HG03378 (cell line): ENCODE measurements around the gene AGFG1.

Source experiments
- ATAC-seq: cut with Tn5 transposase; IDR thresholded peaks from one replicate; pipeline ENCODE4 v1.9.1; 2021; ENCODE audit warnings: mild to moderate bottlenecking, moderate library complexity; ENCODE audit not compliant: unreplicated experiment

Gene AGFG1

DNA sequence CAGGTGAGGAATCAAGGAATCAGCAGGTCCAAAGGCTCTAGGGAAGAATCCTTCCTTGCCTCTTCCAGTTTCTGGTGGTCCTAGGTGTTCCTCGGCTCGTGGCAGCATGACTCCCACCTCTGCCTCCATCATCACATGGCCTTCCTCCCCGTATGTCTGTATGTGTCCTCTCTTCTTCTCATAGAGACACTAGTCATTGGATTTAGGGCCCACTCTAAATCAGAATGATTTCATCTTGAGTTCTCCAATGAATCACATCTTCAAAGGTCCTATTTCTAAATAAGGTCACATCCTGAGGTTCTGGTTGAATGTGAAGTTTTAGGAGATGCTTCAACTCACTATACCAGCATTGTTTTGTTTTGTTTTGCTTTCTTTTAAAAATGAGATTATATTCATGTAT lies 11.1 kb upstream of the AGFG1 start:
- ATAC-seq, result no peak

DNA sequence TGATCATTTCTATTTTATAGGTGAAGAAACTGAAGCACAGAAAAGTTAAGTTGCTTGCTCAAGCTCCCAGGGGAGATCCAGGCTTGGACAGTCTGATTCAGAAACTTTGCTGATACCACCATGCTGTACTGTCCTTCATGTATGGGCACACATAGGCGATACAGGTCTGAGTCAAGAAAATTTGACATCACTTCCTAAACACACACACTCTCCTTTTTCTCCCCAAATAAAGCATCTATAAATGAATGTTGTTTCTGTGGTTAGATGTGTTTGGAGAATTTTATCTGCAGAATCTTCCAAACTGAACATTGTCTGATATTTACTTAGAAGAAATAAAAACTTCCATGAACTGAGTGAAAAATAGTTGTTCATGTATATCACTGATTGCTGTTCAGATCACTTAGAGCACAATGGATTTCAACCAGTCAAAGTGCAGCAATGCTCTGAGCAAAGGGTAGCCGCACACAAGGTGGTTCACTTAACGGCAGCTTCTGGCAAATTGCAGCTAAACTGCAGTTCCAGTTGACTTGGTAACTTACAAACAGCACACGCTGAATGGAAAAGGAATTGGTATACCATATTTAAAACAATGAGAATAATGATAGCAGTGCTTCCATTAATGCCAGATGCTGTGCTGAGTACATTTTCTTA lies 10.0 kb upstream of the AGFG1 start:
- ATAC-seq, result peak; percentile 21

DNA sequence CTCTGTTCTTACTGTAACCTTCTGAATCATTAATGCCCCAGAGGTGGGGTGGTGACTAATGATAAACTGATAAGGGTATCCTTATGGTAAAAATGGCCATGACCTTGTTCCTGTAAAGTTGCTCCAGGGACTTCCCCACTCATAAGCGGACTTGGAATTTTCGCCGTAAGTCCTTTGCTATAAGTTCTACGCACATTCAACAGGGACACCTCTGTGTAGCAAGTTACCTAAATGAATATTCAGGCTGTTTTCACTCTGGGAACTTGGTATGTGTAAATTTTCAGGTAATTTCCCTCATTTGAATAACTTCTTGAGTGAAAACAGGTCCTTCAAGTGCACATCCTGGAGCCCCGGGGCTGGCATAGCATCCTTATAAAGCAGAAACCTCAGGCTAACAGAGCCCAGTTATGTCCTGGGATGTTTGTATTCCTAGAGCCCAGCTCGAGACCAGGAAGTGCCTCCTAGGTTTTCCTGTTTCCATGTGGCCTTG lies 9.4 kb upstream of the AGFG1 start:
- peak; percentile 65 for ATAC-seq

DNA sequence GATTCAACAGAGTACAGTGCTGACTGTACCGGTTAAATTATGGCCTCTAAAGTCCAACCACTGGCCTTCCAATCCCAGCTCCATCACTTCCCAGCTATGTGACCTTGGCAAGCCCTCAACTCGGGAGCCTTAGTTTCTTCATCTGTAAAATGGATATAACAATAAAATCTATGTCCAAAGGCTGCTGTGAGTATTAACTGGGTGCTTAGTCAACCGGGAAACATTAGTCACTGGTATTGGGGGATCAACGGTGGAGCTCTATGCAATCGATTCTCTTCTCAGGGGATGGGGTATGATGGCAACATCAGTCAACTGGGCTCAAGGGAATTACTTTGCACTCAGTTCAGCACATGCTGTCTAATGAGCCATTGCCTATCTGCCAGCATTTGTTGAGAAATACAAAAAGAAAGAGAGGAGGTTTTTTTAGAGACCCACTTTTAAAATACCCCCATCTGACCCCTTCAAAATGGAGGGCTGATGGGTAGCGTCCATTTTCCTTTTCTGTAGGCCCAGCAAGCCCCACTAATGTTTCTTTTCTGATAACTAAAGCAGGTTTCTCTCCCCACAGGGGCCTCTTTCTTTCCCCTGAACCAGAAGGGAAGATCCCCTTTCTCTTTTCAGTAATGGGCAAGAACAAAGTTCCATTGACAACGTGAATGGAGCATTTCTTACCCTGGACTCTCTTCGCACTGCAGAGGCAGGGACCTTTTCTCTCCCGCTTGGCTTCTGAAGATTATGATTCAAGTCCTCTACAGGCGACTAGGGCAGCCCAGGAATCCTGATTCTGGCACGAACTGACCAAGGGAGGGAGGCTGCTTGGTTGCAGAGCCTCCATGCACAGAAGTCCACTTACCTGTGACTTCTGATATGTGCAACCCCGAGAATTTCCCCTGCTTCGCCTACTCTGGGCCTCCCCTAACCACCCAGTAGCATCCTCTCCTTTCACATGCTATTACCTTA lies 8.7 kb upstream of the AGFG1 start:
- ATAC-seq, result no peak

DNA sequence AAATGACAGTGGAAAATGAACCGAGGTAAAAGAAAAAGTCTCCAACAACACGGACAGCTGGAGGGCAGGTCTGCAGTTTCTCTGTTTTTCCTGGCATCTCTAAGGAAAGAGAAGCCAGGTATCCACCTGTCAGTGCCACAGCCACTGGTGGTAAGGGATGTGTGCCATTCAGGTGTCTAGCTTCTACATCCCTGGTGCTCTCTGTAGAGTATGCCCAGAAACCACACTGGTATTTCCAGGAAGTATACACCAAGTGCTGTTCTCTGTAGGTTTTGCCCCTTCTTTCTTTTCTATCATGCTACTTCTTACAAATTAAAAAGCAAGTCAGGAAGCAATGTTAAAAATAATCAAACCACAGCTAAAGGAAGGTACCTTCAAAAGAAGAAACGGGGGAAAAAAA lies 7.6 kb upstream of the AGFG1 start:
- no peak for ATAC-seq

DNA sequence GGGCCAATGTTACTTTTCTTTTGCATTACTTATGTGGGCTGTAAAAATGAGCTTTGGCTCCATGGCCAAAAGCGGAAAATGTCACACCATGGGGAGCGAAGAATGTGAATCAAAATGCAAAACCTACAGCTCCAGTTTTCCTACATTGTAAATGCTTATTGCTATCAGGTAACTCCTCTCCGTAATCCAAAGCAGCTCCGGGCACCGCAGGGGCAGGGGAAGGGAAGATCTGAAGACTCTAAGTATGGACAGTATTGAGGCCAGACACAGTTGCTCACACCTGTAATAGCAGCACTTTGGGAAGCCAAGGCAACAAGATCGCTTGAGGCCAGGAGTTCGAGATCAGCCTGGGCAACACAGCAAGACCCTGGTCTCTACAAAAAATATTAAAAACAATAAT lies 7.1 kb upstream of the AGFG1 start:
- no peak for ATAC-seq

DNA sequence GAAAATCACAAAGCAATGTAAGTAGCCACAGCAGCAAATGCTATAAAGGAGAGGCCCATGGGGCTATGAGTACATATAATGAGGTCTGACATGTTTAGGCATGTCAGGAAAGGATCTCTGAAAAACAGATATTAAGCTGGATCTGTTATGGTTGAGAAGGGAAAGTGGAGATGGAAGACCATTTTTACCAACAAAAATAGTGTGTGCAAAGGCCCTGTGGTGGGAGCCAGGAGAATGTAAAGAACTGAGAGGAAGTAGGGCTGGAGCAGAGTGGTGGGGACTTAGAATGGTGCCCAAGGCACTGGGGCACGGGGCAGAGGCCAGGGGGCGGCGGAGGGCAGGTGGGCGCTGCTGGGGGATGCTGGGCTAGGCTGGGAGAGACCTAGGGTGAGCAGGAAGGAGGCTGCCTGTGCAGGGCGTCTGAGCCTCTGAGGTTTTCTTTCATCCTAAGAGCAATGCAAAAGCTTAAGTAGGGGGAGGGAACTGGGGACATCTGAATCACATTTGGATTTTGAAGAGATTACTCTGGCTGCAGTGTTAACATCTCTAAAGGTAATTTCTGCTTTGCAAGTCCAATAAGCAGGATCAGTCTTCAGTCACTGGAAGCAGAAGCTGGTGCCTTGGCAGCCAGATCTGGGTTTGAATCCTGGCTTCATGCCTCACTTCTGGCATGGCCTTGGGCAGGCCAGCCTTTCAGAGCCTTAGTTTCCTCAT lies 4.9 kb upstream of the AGFG1 start:
- ATAC-seq, result no peak

DNA sequence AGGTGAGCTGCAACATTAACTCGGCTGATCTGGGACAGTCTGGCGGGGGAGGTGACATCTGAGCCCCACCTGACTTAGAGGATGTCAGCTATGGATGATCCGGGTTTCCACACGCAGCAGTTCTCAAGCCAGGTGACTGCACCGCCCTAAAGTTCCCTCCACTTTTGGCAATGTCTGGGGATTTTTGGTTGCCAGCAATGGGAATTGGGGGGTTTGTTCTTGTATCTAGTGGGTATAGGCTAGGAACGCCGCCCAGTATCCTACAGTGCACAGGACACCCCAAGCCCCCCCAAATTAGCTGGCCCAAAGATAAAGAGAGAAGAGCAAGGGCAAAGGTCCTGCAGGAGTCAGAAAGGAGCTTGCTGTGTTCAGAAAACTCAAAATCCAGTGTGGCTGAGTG lies 544 bp upstream of the AGFG1 start:
- no peak for ATAC-seq

DNA sequence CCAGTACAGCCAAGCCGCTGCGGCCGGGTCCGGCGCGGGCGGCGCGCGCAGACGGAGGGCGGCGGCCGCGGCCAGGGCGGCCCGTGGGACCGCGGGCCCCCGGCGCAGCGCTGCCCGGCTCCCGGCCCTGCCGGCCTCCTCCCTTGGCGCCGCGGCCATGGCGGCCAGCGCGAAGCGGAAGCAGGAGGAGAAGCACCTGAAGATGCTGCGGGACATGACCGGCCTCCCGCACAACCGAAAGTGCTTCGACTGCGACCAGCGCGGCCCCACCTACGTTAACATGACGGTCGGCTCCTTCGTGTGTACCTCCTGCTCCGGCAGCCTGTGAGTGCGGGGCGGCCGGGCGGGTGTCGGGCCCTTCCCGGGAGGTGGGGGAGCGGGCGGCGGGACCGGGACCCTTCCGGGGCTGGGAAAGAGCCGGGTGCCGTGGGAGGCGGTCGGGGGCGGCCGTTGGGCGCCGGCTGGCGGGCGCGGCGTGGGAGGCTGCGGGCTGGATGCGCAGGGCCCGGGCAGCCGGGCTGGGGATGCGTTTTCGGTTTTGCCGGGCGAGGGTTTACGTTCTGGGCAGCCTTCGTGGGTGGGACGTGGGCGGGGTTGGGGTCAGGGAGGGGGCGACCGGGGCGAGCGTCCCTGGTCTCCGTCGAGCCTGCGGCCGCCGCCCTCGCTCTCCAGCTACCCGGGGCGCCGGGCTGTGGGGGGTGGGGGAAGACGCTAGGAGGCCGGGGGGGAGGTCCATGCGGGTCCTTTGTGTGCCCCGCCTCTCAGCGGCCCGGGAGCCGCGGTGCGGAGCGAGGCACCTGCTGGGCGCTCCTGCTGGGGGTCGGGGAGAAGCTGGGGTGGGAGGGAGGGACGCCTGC lies 537 bp downstream of the AGFG1 start:
- peak; percentile 52 for ATAC-seq

DNA sequence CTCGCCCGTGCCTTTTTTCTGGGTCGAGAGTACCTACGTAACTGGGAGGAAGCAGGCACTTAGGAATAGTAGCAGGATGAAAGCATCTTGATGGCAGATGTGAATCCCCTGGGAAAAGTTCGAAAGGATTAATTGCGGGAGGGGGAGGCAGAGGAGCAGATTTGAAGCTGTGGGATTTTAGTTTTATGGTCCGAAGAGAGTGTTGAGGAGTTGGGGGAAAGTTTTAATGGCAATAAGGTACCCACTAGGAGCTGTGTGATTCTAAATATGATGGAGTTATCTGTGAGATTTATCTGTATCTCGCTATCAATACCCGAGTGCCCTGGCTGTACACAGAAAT lies 1.1 kb downstream of the AGFG1 start:
- no peak for ATAC-seq

DNA sequence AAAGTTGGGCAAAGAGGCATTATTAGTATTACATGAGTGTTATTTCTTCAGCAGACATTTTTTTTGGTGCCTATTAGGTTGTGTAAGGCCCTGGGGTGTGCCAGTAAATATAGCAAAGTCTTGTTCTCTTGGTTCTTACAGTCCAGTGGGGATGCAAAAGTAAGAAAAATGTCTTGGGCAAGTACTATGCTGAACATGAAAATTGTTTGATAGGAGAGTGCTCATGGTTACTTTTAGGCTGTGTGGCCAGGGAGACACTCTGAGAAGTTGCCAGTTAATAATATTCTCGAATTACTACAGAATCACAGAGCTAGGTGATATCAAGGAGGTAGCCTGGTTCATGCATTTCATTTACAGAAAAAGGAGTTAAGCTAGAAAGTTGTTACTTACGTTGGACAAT lies 1.9 kb downstream of the AGFG1 start:
- ATAC-seq, result no peak

DNA sequence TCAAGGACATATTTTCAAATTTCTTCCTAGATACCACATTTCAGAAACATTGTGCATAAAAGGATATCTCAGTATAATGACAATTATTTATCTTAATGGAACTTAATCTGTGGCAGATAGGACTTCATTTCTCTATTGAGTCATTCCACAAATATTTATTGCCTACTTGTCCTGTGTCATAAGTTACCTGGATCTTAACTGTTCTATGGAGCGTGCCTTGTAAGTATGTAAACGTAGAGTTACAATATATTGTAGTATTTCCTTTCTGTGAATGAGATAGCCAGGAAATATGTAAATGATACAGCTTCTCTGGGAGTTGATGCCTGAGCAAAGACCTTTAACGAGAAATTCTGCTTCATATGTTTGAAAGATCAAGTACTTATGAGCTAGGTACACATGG lies 2.5 kb downstream of the AGFG1 start:
- ATAC-seq, result no peak

DNA sequence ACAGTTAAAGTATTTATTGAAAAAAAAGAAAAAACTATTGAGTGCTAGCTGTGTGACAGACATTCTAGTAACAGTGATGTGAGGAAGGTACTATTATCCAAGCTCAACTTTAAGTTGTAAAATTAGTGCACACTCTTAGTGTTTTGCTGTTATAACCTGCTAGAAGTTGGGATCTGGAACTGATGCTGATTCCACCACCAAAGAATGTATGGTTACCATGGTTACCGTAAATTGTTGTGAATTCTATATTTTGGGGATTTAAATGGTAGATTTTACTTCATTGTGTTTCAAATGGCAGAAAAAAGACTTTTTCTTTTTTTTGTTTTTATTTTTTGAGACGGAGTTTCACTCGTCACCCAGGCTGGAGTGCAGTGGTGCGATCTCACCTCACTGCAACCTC lies 5.3 kb downstream of the AGFG1 start:
- no peak for ATAC-seq

DNA sequence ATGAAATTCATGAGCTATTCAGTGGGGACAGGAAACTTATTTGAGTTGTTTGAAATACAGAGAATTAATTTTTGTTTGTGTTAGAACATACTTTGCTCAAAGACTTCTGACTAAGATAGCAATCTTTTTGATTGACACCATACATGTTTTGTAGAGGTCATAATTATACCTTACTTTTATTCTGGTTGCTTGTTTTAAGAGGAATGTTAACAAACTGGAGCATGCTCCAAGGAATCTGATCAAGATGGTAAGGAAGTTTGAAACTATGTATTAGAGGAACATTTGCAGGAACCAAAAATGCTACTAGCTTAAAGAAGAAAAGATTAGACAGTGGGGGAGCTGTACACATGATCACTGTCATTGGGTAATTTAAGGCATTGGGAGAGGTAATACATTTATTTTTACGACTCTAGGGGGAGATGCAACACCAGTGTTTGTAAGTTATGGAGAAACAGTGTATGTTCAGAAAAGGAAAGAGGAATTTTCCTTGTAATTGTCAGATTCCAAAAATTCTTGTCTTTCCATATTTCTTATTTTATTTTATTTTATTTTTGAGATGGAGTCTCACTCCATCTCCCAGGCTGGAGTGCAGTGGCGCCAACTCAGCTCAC lies 8.0 kb downstream of the AGFG1 start:
- peak; percentile 31 for ATAC-seq

DNA sequence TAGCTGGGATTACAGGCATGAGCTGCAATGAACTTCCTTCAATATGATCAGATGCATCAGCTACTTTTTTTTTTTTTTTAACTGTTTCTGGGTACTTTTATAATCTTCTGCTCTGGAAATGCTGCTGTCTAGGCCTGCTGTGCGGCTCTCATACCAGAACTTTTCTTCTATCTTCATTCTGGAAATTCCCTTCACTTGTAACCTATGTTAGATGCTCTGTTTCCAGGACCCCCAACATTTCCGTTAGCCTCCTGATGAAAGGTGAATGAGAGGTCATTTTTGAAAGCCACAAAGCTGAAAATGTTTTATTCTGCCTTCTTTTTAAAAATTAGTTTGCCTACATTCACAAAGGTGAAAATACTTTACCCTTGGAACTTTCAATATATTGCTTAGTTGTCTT lies 8.6 kb downstream of the AGFG1 start:
- peak; percentile 44 for ATAC-seq

DNA sequence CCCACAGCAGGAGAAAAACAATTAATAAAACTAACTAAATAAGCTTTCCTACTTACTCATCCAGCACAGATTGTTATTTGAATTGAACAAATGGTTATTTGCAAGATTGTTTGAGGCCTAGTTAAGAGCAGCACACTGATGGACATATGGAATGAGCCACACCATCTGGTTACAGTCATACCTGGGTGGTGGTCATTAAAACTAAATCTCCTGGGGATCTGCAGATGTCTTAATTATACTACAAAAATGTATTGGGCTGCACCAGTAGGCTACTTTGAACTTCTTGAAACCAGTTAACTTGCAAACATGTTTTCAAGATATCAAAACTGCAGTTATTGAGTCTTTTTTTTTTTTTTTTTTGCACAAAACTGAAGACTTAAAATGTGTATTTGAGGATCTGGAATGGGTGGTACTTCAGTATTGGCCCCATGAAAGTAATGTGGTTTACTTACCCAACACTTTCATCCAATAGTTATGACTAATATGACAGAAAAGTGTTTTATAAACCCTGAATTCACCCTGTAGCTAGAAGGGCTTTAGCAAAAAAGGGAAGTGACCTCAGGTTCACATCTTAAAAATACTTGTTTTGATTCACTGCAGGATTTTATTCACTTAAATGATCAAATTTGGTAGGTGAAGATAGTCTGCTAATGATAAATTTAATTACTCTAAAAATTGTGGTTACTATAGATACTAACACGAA lies 10.8 kb downstream of the AGFG1 start:
- peak; percentile 92 for ATAC-seq

DNA sequence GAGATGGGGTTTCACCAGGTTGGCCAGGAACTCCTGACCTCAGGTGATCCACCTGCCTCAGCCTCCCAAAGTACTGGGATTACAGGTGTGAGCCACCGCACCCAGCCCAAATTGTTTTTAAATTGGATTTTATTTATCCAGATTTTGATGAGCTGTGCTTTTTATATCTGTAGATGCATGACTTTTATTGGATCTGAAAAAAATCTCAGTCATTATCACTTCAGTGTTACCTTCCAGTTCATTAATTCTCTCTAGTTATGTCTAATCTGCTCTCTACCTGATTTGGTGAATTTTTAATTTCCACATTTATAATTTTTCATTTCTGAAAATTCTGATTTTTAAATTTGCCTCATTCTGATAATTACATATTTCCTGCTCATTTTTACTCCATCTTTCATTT lies 13.5 kb downstream of the AGFG1 start:
- ATAC-seq, result no peak

DNA sequence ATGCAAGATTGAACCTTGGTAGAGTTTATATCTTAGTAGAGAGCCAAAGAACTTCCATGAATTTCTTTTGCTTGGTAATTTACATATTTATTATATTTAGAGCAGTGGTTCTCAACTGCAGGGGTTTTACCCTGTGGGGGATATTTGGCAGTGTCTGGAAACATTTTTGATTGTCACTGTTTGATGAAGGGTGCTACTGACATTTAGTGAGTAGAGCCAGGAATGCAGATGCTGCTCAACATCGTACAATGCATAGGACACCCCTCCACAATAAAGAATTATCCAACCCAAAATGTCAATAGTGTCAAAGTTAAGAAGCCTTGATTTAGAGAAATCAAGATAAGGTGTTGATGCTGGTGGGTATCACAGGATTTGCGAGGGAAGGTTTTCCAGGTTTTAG lies 14.7 kb downstream of the AGFG1 start:
- no peak for ATAC-seq

DNA sequence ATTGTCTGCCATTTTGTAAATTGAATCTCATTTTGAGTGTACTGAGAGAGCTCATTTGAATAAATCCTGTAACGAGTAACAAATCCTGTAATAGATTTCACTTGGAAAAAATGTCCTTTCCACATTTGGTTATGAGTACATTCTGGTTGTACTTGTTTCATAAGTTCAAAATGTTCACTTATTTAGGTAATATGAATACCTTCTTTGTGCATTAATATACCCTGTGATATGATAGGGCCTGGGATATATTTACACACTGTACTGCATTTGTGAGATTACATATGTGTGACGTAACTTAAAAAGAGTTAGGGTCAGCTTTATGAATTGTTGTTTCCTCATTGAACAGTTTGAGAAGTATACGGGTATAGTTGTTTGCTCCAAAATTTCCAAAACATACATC lies 16.1 kb downstream of the AGFG1 start:
- ATAC-seq, result no peak

DNA sequence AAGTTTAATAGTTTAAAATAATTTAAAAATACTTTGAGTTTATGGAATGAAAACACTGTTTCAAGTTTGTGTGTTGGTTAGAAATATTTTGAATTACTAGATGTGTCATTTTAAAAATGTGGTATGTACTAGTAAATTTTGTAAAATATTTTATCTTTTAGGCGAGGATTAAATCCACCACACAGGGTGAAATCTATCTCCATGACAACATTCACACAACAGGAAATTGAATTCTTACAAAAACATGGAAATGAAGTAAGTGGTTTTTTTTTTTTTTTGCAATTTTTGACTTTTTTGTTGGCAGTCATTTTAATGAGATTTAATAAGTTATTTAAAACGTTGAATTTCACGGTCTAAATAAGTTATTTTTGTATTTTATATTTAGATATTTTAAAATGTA lies 19.4 kb downstream of the AGFG1 start:
- no peak for ATAC-seq
